GM21515 (cell line): Measurements from ENCODE around the gene LTA.

Experiments
- ATAC-seq: cut with Tn5 transposase; IDR thresholded peaks from one replicate; pipeline ENCODE4 v1.9.1; 2021; ENCODE audit not compliant: unreplicated experiment

LTA gene

GRCh38 chr6:31622684-31623091 is 50.6 kb downstream of the LTA start:
- ATAC-seq: no peak
